Skin epidermis (tissue), 12 donors: ENCODE measurements around the gene PRDM2.

Experiments used
- H3K27ac ChIP-seq, 21 experiments: fragments of 200-600 bp; sonication (generic) in 11 of 21; one replicate each; pipeline ENCODE4 v1.5.0; 2020; ENCODE audit warnings: mild to moderate bottlenecking in 3 of 21, inconsistent platforms in 2 of 21, moderate library complexity in 2 of 21
- H3K4me3 ChIP-seq, 7 experiments: fragments of 200-600 bp; sonication (generic) in 2 of 7; one replicate each; pipeline ENCODE4 v1.5.0; 2020; ENCODE audit warnings: inconsistent platforms in 2 of 7, mild to moderate bottlenecking in 2 of 7, moderate library complexity in 1 of 7

The PRDM2 gene

DNA sequence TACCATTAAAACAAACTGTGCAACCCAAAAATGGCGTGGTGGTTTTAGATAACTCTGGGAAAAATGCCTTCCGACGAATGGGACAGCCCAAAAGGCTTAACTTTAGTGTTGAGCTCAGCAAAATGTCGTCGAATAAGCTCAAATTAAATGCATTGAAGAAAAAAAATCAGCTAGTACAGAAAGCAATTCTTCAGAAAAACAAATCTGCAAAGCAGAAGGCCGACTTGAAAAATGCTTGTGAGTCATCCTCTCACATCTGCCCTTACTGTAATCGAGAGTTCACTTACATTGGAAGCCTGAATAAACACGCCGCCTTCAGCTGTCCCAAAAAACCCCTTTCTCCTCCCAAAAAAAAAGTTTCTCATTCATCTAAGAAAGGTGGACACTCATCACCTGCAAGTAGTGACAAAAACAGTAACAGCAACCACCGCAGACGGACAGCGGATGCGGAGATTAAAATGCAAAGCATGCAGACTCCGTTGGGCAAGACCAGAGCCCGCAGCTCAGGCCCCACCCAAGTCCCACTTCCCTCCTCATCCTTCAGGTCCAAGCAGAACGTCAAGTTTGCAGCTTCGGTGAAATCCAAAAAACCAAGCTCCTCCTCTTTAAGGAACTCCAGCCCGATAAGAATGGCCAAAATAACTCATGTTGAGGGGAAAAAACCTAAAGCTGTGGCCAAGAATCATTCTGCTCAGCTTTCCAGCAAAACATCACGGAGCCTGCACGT, 82.1 kb downstream of the PRDM2 start:
- Histone ChIP-seq H3K4me3 (peak overlapping the region in 1 of 7 experiments; percentile 9), H3K27ac (peak overlapping the region in 10 of 21 experiments; percentile 7 to 76 (median 52))

DNA sequence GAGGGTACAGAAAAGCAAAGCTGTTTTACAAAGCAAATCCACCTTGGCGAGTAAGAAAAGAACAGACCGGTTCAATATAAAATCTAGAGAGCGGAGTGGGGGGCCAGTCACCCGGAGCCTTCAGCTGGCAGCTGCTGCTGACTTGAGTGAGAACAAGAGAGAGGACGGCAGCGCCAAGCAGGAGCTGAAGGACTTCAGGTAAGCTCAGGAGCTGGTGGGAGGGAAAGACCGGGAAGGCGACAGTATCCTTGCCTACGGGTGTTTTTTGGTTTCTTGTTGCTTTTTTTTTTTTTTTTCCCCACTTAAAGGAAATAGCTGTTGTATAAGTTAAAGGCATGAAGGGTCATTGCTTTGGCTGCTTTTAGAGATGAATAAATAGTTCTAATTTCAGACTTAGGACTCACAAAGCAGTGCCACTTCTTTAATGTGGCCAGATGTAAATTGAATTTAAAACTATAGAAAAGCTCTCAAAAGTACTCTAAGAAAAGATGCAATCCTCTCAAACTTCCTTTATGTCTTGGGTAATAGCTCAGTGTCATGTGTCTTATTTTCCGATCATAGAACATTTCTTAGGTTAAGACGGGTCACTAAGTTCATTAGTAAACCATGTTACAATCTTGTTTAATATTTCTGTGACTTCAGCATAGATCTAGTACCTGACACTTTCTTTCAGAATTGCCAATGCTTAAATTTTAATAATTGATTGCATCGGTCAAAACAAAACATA, 82.8 kb downstream of the PRDM2 start:
- Histone ChIP-seq H3K4me3 (peak overlapping the region in 1 of 7 experiments; percentile 9), H3K27ac (peak overlapping the region in 10 of 21 experiments; percentile 7 to 76 (median 52))

DNA sequence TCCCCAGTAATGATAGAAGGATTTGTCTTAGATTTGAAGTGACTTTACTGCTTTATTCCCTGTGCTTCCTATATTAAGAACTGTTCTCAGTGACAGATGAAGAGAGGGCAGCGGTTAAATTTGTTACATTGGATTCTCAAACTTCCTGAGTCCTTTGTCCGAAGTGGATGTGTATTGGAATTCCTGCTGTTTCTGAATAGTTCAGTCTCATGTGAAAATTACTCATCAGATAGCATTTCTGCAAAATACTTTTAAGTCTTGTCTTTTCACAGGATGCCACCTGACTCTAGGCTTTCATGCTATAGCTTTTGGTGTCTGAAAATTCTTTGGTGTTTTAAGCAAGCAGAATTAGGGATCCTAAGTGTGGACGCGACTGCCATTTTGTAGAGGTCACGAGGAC, 83.6 kb downstream of the PRDM2 start:
- H3K27ac ChIP-seq = peak overlapping the region in 1 of 21 experiments; percentile 61
- H3K4me3 ChIP-seq = no peak overlapping the region

DNA sequence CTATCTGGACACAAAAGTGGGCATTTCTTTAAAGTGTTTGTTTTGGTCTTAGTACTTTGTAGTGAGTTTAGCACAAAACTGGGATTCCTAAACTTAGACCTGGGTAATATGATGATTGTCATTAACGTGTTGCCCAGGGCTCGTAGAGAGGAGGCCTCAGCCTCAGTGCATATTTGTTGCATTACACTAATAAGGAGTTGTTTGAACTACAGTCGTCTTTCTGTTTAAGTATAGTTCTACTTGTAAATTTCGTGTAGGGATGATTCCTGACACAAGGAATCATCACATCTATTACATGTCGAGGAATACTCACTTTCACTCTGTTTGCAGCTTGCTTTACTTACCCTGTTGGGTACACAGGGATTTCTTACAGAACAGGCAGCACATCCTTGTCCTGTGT, 85.0 kb downstream of the PRDM2 start:
- Histone ChIP-seq H3K27ac (peak overlapping the region in 2 of 21 experiments; percentile 0 to 10), H3K4me3 (no peak overlapping the region)

DNA sequence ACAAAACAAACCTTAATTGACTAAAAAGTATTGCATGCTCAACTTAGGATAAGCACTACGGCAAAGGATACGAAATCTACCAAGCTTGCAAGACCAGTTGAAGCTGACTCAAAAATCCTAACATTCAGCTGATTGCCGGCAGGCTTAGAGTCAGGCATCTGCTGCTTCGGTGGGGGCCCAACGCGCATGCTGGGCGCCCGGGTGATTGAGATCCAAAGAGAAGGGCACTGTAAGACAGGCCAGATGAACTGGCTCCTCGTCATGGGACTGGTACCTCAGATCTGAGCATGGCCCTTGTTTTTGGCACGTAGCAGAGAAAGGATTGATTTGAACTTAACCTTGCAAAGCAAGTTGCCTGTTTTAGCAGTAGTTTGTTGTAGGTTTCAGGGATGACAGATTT, 86.6 kb downstream of the PRDM2 start:
- Histone ChIP-seq H3K27ac (no peak overlapping the region), H3K4me3 (no peak overlapping the region)

DNA sequence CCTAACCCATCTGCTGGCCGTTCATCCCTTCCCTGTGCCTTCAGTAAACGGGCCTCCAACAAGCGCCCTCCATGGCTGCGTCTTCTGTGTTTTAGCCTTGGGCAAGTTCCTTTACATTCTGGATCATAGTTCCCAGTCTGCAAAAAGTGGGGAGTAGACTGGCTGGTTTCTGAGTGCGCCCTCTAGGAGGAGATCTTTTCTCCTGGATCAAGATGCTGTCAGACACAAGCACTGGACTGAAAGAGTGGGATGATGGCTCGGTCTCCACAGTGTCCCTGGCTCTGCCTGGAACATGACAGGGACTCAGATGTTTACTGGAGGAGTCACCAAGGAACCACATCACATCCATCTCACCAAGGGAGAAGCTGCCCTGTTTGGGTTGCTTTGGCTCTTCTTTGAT, 88.8 kb downstream of the PRDM2 start:
- Histone ChIP-seq H3K4me3 (no peak overlapping the region), H3K27ac (no peak overlapping the region)

DNA sequence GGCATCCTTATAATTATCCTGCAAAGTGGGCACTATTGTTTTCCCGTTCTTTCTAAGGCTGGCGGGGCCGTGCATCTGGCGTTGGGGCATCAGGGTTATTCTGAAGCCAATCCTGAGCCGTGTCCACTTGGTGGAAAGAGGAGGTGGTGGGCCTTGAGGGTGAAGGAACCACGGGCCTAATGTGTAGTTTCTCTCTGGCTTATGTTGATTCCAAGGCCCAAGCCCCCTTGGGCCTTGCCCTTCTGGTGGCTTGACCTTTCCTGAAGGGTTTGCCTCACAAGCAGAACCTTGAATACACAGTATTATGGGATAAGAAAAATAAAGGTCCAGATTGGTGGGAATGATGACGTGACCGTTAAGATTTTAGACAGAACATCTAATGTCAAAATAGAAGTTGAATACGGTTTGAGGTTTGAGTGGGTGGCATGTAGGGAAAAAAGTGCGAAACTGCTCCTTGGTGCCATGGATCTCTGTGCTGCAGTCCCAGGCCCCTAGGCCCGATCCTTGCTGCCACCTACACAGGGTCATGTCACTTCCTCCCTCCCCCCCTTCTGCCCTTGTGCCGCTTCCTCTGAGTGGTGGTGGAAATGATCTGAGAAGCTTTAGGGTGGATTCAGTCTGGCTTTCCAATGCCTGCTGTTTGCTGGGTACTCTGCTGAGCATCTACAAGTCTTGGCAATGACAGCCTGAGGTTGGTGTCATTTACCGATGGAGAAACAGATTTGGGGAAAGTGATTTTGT, 90.5 kb downstream of the PRDM2 start:
- no peak overlapping the region for H3K4me3 ChIP-seq
- no peak overlapping the region for H3K27ac ChIP-seq

DNA sequence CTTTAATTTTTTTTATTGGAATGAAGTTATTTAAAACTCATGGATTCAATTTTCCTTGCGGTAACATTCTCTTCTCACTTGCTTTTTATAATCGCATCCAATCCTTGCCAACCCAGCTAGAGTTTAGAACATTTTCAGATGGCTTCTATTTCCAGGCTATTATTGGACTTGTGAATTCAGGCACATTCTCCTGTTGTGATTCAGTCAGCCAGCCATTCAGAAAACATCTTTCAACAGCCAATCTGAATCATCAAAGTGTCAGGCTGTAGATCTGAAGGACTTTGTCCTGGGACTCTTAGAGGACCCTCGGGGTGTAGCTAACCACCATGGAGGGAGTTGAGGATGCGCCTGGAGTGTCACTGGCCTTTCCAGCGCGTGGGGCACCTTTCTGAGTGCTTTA, 92.4 kb downstream of the PRDM2 start:
- H3K4me3 ChIP-seq = no peak overlapping the region
- peak overlapping the region in 5 of 21 experiments; percentile 3 to 56 (median 45) for H3K27ac ChIP-seq

DNA sequence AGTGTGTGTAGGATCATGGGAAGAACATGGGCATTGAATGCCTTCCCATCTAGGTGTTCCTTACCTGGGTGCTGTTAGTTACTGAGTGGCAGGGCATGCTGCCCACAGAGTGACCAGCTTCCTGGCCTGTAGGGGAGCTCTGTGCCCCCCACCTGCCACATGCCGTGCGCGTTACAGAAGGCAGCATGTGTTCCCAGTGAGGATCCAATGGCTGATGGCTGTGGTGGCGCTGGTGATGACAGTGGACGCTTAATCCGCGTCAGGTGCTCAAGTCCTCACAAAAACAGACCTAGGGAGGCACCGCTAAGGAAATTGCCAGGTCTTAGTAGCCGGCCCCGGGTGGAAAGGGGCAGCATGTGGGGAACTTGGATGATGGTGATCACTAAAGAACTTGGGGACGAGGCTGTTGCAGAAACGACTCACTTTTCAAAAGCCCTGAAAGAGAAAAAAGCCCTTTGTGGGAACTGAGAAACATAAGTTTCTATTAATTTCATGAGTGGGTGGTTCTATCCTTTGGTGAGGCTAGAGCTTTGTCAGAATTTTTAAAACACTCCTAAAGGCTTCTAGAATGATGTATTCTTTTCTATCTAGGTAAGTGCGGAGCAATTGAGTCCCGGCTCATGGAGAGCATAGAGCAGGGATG, 93.2 kb downstream of the PRDM2 start:
- peak overlapping the region in 5 of 21 experiments; percentile 3 to 56 (median 45) for H3K27ac ChIP-seq
- H3K4me3 ChIP-seq = no peak overlapping the region

DNA sequence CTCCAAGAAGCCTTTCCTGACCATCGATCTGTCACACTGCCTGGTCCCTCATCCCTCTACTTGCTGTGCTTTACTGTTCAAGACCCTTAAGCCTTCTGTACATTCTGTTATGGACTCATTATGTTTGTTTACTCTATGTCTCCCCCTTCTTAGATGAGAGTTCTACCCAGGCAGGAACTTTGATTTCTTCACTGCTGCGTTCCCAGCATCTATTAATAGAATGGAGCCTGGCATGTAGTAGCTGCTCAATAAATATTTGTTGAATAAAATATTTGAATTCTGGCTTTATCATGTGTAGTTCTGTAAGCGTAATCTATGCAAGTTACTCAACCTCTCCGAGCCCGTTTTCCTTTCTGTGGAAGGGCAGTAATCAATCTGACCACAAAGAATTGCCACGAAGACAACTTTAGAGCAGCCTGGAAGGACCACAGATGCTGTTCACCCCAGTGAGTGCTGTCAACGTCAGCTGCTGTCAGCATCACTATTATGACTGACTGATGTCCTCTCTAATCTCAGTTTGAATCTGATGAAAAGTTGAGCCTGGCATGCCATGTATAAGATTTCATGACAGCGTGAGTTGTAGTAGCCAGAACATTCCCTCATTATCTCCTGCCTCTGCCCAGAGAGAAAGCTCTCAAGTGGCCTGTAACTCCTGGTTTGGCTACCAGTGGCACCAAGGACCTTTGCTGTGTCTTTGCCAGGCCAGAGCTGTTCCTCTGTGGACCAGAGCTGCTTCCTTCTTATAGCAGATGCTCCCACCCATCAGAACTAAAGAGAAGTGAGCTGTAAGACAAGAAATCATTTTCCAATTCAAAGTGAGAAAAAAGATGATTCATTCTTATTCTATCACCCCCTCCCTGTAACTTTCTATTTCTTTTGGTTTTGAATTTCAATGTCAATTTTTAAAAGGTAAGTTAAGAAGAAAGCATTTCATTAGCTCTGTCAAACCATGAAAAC, 94.5 kb downstream of the PRDM2 start:
- Histone ChIP-seq H3K4me3 (no peak overlapping the region), H3K27ac (no peak overlapping the region)

DNA sequence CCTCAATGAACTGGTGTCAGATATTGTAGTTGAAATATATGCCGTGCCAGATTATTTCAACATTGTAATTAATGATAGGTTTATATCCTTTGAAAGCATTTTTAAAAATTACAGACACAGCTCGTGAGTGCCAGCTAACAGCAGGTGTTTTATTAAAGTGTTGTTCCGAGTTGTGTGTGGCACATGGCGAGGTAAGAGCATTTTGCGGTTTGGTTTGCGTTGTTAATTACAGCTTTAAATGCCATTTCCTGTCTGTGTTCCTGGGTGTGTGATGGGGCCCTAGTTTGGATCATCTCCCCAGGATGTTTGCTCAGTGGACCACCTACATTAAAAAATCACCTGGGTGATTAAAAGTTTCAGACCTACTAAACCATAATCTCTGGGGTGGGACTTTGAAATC, 97.4 kb downstream of the PRDM2 start:
- Histone ChIP-seq H3K27ac (peak overlapping the region in 1 of 21 experiments; percentile 62), H3K4me3 (no peak overlapping the region)

DNA sequence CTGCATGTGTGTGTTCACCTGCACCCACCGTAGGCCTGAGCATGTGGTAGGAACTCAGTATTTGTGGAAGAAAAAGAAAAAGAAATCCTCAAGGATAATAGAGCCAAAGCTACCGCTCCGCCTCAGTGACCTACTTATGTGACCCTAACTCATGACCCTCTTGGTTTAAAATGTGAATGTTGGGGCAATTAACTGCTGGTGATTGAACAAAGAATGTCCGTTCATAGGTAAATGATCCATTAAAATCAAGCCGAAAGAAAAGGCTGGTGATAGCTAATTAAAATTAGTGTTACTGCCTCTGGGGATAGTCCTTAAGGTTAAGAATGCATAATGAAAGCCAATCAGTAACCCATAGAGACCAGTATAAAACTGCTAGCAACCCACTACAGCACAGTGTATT, 98.1 kb downstream of the PRDM2 start:
- H3K4me3 ChIP-seq = no peak overlapping the region
- H3K27ac ChIP-seq = peak overlapping the region in 10 of 21 experiments; percentile 2 to 78 (median 26)

DNA sequence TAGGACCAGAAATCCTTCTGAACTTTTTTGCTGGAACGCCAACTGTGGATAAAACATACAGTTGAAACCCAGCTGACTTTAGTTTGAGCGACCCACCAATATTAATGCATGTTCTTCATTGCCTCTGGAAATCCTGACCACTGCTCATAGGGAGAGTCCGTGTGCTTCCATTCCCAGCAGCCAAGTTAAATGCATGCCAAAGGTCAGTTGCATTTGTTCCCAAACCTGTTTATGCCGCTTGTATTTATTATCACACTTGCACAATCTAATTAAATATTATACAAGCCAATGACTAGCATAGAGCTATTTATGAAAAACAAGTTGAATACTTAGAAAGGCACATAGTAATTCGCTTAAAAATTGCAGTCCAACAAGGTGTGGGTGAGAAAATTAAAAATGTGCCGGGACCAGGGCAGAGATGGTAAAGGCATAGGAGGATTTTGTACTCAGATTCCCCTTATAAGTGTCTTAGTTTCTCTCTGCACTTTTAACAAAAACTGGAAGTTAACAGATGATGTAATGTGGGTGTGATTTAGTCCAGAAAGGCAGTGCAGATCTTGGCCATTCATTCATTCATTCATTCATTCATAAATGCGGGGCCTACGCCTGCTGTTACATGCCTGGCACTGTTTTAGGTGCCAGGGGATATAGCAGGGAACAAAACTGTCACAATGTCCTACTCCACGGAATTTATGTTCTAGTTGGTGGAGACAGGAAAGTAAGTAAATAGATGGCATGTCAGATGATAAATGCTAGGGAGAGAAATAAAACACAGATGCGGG, 99.7 kb downstream of the PRDM2 start:
- H3K27ac ChIP-seq = peak overlapping the region in 16 of 21 experiments; percentile 42 to 81 (median 66)
- H3K4me3 ChIP-seq = no peak overlapping the region

DNA sequence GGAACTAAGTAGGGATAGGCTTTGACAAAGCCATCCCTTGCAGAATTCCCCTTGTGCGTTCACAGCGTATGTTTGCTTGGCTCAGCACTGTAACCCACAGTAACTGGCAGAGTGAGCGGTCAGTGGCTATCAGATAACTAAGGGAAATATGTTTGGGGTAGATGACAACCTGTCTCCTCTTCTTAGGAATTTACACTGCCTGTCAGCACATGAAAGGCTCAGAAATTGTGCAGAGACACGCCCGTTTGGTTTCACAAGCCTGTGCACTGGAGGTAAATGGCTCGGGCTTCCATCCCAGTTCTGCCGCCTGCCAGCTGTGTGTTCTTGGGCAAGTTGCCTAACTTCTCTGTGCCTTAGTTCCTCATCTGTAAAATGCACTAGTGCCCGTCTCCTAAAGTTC, 101.2 kb downstream of the PRDM2 start:
- peak overlapping the region in 20 of 21 experiments; percentile 2 to 81 (median 65) for H3K27ac ChIP-seq
- H3K4me3 ChIP-seq = no peak overlapping the region

DNA sequence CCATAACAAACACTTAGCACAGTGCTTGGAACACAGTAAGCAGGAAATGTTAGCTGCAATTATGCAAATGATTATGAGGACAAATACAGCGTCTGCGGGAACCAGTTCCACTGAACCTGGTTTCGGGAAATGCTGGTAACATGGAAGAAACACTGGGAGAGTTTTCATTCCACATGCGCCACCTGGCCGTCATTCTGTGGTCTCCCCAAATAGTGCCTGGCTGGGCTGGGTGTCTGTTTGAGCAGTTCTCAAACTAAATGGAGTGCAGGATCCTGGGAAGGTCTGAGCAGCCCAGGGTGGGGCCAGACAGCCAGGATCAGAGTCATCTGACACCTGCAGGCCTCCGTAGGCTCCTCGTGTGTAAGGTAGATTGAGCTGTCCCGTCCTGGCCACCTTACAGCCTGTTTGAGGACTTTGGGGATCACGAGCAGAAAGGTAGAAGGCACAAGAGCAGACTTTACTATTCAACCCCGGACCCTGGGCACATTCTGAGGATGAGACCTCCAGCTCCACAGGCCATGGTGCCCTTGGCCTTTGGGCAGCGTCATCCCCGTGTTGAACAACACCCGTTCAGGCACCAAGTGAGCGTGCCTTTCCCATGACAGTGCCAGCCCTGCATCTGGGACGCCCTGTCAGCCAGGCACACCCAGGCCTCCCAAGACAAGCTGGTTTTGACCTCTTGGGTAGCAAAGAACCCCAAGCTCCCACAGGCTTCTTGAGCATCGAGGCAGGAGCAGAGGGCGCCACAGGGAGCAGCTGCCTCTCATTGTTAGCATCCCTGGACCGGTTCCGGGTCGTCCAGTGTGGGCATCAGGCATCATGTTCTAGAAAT, 101.9 kb downstream of the PRDM2 start:
- Histone ChIP-seq H3K27ac (peak overlapping the region in 20 of 21 experiments; percentile 2 to 81 (median 64)), H3K4me3 (no peak overlapping the region)

DNA sequence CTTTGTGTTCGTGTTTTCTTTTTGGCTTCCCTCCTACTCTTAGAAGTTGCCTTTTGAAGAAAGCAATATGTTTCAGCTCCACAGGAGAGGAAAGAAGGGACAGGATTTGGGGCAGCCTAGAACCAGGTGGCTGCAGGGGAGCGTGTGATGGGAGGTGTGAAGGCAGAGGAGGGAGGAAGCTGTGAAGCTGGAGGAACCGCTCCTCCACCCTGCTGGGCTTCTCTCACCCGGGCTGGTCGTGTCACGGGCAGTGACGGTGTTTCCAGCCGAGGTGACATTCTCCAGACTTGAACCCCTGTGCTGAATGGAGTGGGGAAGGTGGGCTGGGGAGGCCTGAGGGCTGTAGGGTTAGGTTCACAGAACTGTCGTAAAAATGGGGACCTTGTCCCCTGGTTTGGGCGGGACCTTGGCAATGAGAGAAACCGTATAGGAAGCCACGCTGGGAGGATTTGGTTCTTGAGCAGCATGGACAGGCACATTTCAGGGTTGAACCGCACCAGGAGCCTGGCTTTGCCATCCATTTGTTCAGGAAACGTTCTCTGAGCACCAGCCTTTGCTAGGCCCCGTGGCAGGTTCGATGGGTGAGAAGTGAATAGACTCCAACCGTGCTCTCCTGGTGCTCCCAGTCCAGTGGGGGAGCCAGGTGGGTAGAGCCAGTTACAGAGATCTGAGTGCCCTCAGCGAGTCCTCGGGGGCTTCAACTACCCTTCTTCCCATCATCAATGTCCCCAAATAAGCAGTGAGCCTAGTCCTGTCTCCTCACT, 103.0 kb downstream of the PRDM2 start:
- H3K4me3 ChIP-seq = no peak overlapping the region
- H3K27ac ChIP-seq = peak overlapping the region in 6 of 21 experiments; percentile 2 to 78 (median 69)
